GM23338 (cell line): ENCODE measurements around the gene ZDHHC3. TPM values are rescaled to one million over a fixed set of nuclear protein-coding genes. Genes with fewer than 3 reads are reported as not detected.

ENCODE experiments used
- ATAC-seq: fragments of 200-7000 bp; cut with Tn5 transposase; 3 replicates; pipeline ENCODE4 v1.9.1; 2020
- DNase-seq: peaks from one replicate; pipeline ENCODE4 v3.0.0-alpha.2; 2015; ENCODE audit warnings: low spot score
- H2AFZ ChIP-seq: fragments of 200-600 bp; sonication (generic); 2 replicates; pipeline ENCODE4 v1.8.0; 2016; ENCODE audit warnings: antibody characterized with exemption, mild to moderate bottlenecking, moderate library complexity
- H3F3A ChIP-seq: fragments of 200-600 bp; sonication (generic); replicated peaks from 2 replicates; pipeline ENCODE4 v1.8.0; 2017; ENCODE audit warnings: antibody characterized with exemption, mixed run types, low read depth
- H3K27ac ChIP-seq: fragments of 200-600 bp; sonication (generic); 2 replicates; pipeline ENCODE4 v1.6.1; 2016; ENCODE audit warnings: low read depth
- H3K27me3 ChIP-seq: fragments of 200-600 bp; sonication (generic); 2 replicates; pipeline ENCODE4 v1.8.0; 2016; ENCODE audit warnings: mild to moderate bottlenecking, mixed run types, moderate library complexity; ENCODE audit not compliant: insufficient read depth
- H3K36me3 ChIP-seq: fragments of 200-600 bp; sonication (generic); 2 replicates; pipeline ENCODE4 v1.8.0; 2016; ENCODE audit warnings: mild to moderate bottlenecking; ENCODE audit not compliant: insufficient read depth
- H3K4me1 ChIP-seq: fragments of 200-600 bp; sonication (generic); 2 replicates; pipeline ENCODE4 v1.8.0; 2016; ENCODE audit warnings: mild to moderate bottlenecking, moderate library complexity; ENCODE audit not compliant: insufficient read depth
- H3K4me2 ChIP-seq: fragments of 200-600 bp; sonication (generic); 2 replicates; pipeline ENCODE4 v1.7.1; 2017; ENCODE audit warnings: mixed run types
- H3K4me3 ChIP-seq: fragments of 200-600 bp; sonication (generic); 2 replicates; pipeline ENCODE4 v1.6.1; 2016; ENCODE audit warnings: mixed run types
- H3K79me2 ChIP-seq: fragments of 200-600 bp; sonication (generic); replicated peaks from 2 replicates; pipeline ENCODE4 v1.8.0; 2017; ENCODE audit warnings: mild to moderate bottlenecking; ENCODE audit not compliant: insufficient read depth
- H3K9me2 ChIP-seq: fragments of 200-600 bp; sonication (generic); 2 replicates; pipeline ENCODE4 v1.8.0; 2017; ENCODE audit not compliant: insufficient read depth
- H4K20me1 ChIP-seq: fragments of 200-600 bp; sonication (generic); replicated peaks from 2 replicates; pipeline ENCODE4 v1.8.0; 2017; ENCODE audit warnings: mild to moderate bottlenecking; ENCODE audit not compliant: insufficient read depth
- H3K27ac Mint-ChIP-seq: 2 replicates; pipeline ENCODE4 v1.8.0; 2020; ENCODE audit warnings: inconsistent platforms, mild to moderate bottlenecking, moderate library complexity, mixed read lengths
- H3K27me3 Mint-ChIP-seq: 3 replicates; pipeline ENCODE4 v1.8.0; 2022; ENCODE audit warnings: low read depth, mild to moderate bottlenecking, moderate library complexity, mixed read lengths, inconsistent platforms; ENCODE audit not compliant: insufficient read depth, poor library complexity
- H3K36me3 Mint-ChIP-seq: 3 replicates; pipeline ENCODE4 v1.8.0; 2021; ENCODE audit warnings: low read depth, mild to moderate bottlenecking, inconsistent platforms, moderate library complexity, mixed read lengths
- H3K4me1 Mint-ChIP-seq: 3 replicates; pipeline ENCODE4 v1.8.0; 2020; ENCODE audit warnings: mild to moderate bottlenecking, inconsistent platforms, mixed read lengths
- H3K4me3 Mint-ChIP-seq: 3 replicates; pipeline ENCODE4 v1.8.0; 2021; ENCODE audit warnings: moderate library complexity, mild to moderate bottlenecking, inconsistent platforms, mixed read lengths
- H3K9me3 Mint-ChIP-seq: 3 replicates; pipeline ENCODE4 v1.8.0; 2020; ENCODE audit warnings: moderate library complexity, mild to moderate bottlenecking, inconsistent platforms, mixed read lengths
- CREB1 ChIP-seq: fragments of 250-450 bp; sonication (Bioruptor Pico); IDR thresholded peaks from 2 replicates; pipeline ENCODE4 v1.5.0; 2020; ENCODE audit warnings: low read depth, mild to moderate bottlenecking, moderate library complexity
- CTCF ChIP-seq, 2 experiments: fragments of 200-600 bp in 1 of 2; sonication (generic) in 1 of 2; conservative IDR thresholded peaks; 2 replicates each; pipeline versions ENCODE4 v1.5.1 to v1.6.1; 2016 to 2017; ENCODE audit warnings: antibody characterized with exemption in 2 of 2, low read depth in 2 of 2, mild to moderate bottlenecking in 2 of 2, moderate library complexity in 1 of 2
- ETS1 ChIP-seq: IDR thresholded peaks from 2 replicates; pipeline ENCODE4 v1.6.1; 2016; ENCODE audit warnings: antibody characterized with exemption
- JUNB ChIP-seq: IDR thresholded peaks from one replicate; pipeline ENCODE4 v1.6.1; 2016; ENCODE audit warnings: antibody characterized with exemption; ENCODE audit not compliant: unreplicated experiment
- NANOG ChIP-seq: IDR thresholded peaks from 2 replicates; pipeline ENCODE4 v1.6.1; 2016; ENCODE audit warnings: antibody characterized with exemption, borderline replicate concordance
- REST ChIP-seq: IDR thresholded peaks from one replicate; pipeline ENCODE4 v1.6.1; 2018; ENCODE audit warnings: antibody characterized with exemption; ENCODE audit not compliant: unreplicated experiment
- ZNF114 ChIP-seq: fragments of 250-450 bp; sonication (Bioruptor Pico); IDR thresholded peaks from 2 replicates; pipeline ENCODE4 v1.5.0; 2020; ENCODE audit warnings: mild to moderate bottlenecking, moderate library complexity
- ZNF331 ChIP-seq: fragments of 250-450 bp; sonication (Bioruptor Pico); IDR thresholded peaks from 2 replicates; pipeline ENCODE4 v1.5.0; 2020; ENCODE audit warnings: low read depth, mild to moderate bottlenecking, moderate library complexity
- polyA plus RNA-seq: library from polyadenylated mRNA; unstranded; fragments of >200 nt; fragmentation: Nextera tagmentation; extraction: Ambion mirVana; gene quantifications from 2 replicates; pipeline ENCODE4 v1.2.1, GENCODE V29; 2016
- total RNA-seq: library from RNA; depleted of rRNA; stranded (reverse); fragments of >200 nt; shearing (Covaris generic); gene quantifications from 2 replicates; pipeline ENCODE4 v1.2.3, GENCODE V29; 2014

Gene ZDHHC3
- total and polyA plus RNA-seq, 2 experiments from 2014 or later: 28.9 to 84.2 TPM

- TF ChIP-seq REST: no peak
- no peak for TF ChIP-seq ETS1
- no peak for TF ChIP-seq CTCF (conservative IDR thresholded peaks at IDR 0.05; ENCODE audit: low read depth in 2 of 2)
- TF ChIP-seq ZNF331 (CRISPR knock-in tag): no peak
- no peak for TF ChIP-seq CREB1 (CRISPR knock-in tag)
- TF ChIP-seq JUNB: no peak
- no peak for TF ChIP-seq ZNF114
Measured at GRCh38 chr3:44955917-44956316, 20.1 kb downstream of the ZDHHC3 start (continued).

GRCh38 chr3:44954962-44955361 lies 21.0 kb downstream of the ZDHHC3 start:
- Mint-ChIP-seq H3K4me3 (no peak overlapping the region), H3K4me1 (peaks cover 21% of the 10 kb centered on the region), H3K27ac (no peak overlapping the region), H3K9me3 (no peaks in the 10 kb centered on the region), H3K36me3 (no peaks in the 10 kb centered on the region; the same call in 2 of the 3 replicates), H3K27me3 (peaks cover 2% of the 10 kb centered on the region)
- Histone ChIP-seq H3K79me2 (peaks cover 18% of the 10 kb centered on the region), H3K36me3 (no peaks in the 10 kb centered on the region), H3K4me3 (no peak overlapping the region), H2AFZ (no peak overlapping the region), H3F3A (no peaks in the 10 kb centered on the region; the same call in 1 of the 2 replicates), H3K4me1 (peaks cover 16% of the 10 kb centered on the region), H4K20me1 (peaks cover 32% of the 10 kb centered on the region), H3K9me2 (no peaks in the 10 kb centered on the region), H3K27me3 (no peaks in the 10 kb centered on the region), H3K4me2 (no peak overlapping the region), H3K27ac (no peak overlapping the region)
- no peak for DNase-seq
- ATAC-seq: no peak
- TF ChIP-seq JUNB (no peak), CREB1 (CRISPR knock-in tag) (no peak), ZNF331 (CRISPR knock-in tag) (no peak), REST (no peak), CTCF (conservative IDR thresholded peaks at IDR 0.05; ENCODE audit: low read depth in 2 of 2) (no peak), NANOG (no peak)
